Measurements from ENCODE around the gene HPS1. TPM values are rescaled to one million over a fixed set of nuclear protein-coding genes. Genes with fewer than 3 reads are reported as not detected.

HPS1 gene
- total and polyA plus RNA-seq, 2 of the 8 experiments (the other 6 are each of a cell fraction or from before 2014, with no cell fraction given) = 38.7 to 61.7 TPM

- FAIRE-seq = no peak
These were observed 47.0 kb downstream of the HPS1 start for GRCh38 chr10:98399784-98400183.

More at GRCh38 chr10:98399784-98400183, 47.0 kb downstream of the HPS1 start:
- no peaks in the 10 kb centered on the region for H3K9me3 ChIP-seq (ENCODE audit: insufficient read depth in 2 of 2, low read depth in 1 of 2, low read length in 1 of 2)
- H3K18ac ChIP-seq (ENCODE audit: extremely low read depth, low read length) = no peak overlapping the region
- no peak overlapping the region for H3K4me2 ChIP-seq (ENCODE audit: insufficient read depth in 1 of 2, low read depth in 2 of 2, low read length in 2 of 2)
- H3K9ac ChIP-seq (replicated peaks in 1 of 4; ENCODE audit: extremely low read depth in 1 of 4, low read depth in 3 of 4, low read length in 3 of 4) = no peak overlapping the region
- peaks cover 1% of the 10 kb centered on the region; the same call in 1 of the 2 replicates for H3K23me2 ChIP-seq (ENCODE audit: low read depth, low read length)
- no peak overlapping the region for H4K8ac ChIP-seq (ENCODE audit: extremely low read depth, insufficient read depth, low read length)
- POLR2A ChIA-PET (ENCODE audit: partially characterized antibody) = interaction anchor here (2.6 kb wide), 1 partner anchor 15 kb away, joined by 7 read pairs; the partner anchor contains the start of gene PYROXD2
- WGBS, 2 experiments (ENCODE audit: extremely low coverage in 1 of 2, insufficient coverage in 1 of 2, insufficient read length in 1 of 2, insufficient replicate concordance in 2 of 2, low coverage in 1 of 2, low lambda C conversion rate in 2 of 2, missing lambda C conversion rate in 1 of 2) = 85% methylated on average over 9 of the region's 9 CpGs; no CpG with 5 or more reads in 1 of the 2 experiments
- H3K79me1 ChIP-seq (ENCODE audit: low read depth, low read length) = no peaks in the 10 kb centered on the region
- H3K27ac ChIP-seq (ENCODE audit: low read depth, low read length) = no peak overlapping the region
- no peaks in the 10 kb centered on the region for H3K4me1 ChIP-seq (replicated peaks in 1 of 4; ENCODE audit: control insufficient read depth in 3 of 4, insufficient read depth in 4 of 4, low read length in 3 of 4)
- H2AK5ac ChIP-seq (ENCODE audit: low read depth, low read length) = no peak overlapping the region
- no peak for TF ChIP-seq SUZ12 (IDR thresholded peaks at IDR 0.05; ENCODE audit: low read length)
- no peak for TF ChIP-seq CTCF (IDR thresholded peaks at IDR 0.05; ENCODE audit: control extremely low read depth in 1 of 3, insufficient read depth in 1 of 3, low read depth in 1 of 3, low read length in 3 of 3)
- no peak for TF ChIP-seq GTF2F1 (IDR thresholded peaks at IDR 0.05; ENCODE audit: borderline replicate concordance, low read depth, low read length)
- TF ChIP-seq, protein P1, sequence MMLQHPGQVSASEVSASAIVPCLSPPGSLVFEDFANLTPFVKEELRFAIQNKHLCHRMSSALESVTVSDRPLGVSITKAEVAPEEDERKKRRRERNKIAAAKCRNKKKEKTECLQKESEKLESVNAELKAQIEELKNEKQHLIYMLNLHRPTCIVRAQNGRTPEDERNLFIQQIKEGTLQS (IDR thresholded peaks at IDR 0.05; ENCODE audit: insufficient read depth, low read depth, low read length) = no peak
- TF ChIP-seq NANOG (IDR thresholded peaks at IDR 0.05; ENCODE audit: insufficient read depth, low read depth, low read length, poor library complexity, severe bottlenecking) = no peak
- no peak overlapping the region for H2BK12ac ChIP-seq (ENCODE audit: low read depth, low read length)
- DNase-seq (ENCODE audit: low read depth in 1 of 2, low spot score in 2 of 2) = no peak
- H3K23ac ChIP-seq (ENCODE audit: insufficient read length) = no peak overlapping the region
- H2BK20ac ChIP-seq (ENCODE audit: low read length) = no peak overlapping the region
- H2BK120ac ChIP-seq (replicated peaks; ENCODE audit: low read depth, low read length) = no peak overlapping the region
- H2BK5ac ChIP-seq (ENCODE audit: low read depth, low read length) = no peak overlapping the region
- H4K5ac ChIP-seq (ENCODE audit: insufficient read length, low read depth, low read length) = no peak overlapping the region
- no peak overlapping the region for H3K4ac ChIP-seq (replicated peaks; ENCODE audit: insufficient read length, low read depth, low read length)
- H4K20me1 ChIP-seq (replicated peaks in 1 of 2; ENCODE audit: control insufficient read depth in 1 of 2, insufficient read depth in 2 of 2, low read length in 2 of 2) = peaks cover 2% of the 10 kb centered on the region in 2 experiments
- H3K27me3 ChIP-seq (replicated peaks in 1 of 4; ENCODE audit: control insufficient read depth in 3 of 4, extremely low read depth in 1 of 4, insufficient read depth in 3 of 4, low read length in 3 of 4) = no peaks in the 10 kb centered on the region
- H3K14ac ChIP-seq (ENCODE audit: insufficient read length) = no peak overlapping the region
- no peaks in the 10 kb centered on the region for H3K79me2 ChIP-seq (ENCODE audit: control insufficient read depth in 1 of 2, insufficient read depth in 2 of 2, low read length in 2 of 2)
- H4K91ac ChIP-seq (replicated peaks; ENCODE audit: insufficient read length, low read length) = no peak overlapping the region
- CTCF ChIA-PET (ENCODE audit: partially characterized antibody) = interaction anchor here (1.0 kb wide), 1 partner anchor 13 kb away, joined by 5 read pairs; no protein-coding TSS in a partner anchor
- no peak overlapping the region for H2AFZ ChIP-seq (ENCODE audit: low read length)
- H2BK15ac ChIP-seq (ENCODE audit: low read length) = no peak overlapping the region
- H3K56ac ChIP-seq (replicated peaks; ENCODE audit: insufficient read length, low read depth, low read length) = no peak overlapping the region
- no peak overlapping the region for H3K4me3 ChIP-seq (ENCODE audit: extremely low read depth in 1 of 4, insufficient read depth in 2 of 4, low read depth in 3 of 4, low read length in 4 of 4)
- no peaks in the 10 kb centered on the region for H3K36me3 ChIP-seq (ENCODE audit: control insufficient read depth in 2 of 4, insufficient read depth in 4 of 4, low read length in 3 of 4)

All from H1 (cell line).